ENCODE measurements around the gene RALBP1. TPM values are rescaled to one million over a fixed set of nuclear protein-coding genes. Genes with fewer than 3 reads are reported as not detected.

The RALBP1 gene
- total RNA-seq, 4 donors from 2014 or later, result 92.9 to 157 (median 131) TPM

DNA sequence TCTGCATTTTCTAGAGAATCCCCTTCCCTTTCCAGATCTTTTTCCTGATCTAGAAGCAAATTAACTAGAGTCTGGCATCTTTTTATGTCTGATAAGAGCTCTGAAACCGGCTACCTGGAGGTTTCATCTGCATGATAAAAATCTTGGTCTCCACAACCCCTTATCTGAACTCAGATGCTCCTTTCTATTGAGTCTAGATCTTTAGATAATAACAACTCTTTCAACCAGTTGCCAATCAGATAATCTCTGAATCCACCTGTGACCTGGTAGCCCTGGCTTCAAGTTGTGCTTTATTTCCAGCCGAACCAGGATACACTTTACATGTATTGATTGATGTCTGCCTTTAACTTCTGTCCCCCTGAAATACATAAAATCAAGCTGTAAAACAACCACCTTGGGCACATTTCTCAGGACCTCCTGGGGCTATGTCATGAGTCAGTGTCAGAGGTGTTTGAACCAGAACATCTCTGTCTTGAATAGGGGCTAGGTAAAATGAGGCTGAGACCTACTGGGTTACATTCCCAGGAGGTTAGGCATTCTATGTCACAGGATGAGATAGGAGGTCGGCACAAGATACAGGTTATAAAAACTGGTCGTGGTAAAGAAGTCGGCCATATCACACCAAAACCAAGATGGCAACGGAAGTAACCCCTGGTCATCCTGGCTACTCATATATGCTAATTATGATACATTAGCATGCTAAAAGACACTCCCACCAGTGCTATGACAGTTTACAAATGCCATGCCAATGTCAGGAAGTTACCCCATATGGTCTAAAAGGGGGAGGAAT is 20.8 kb downstream of the RALBP1 start:
- no peak overlapping the region for H3K4me3 ChIP-seq
- H3K27me3 ChIP-seq, result no peaks in the 10 kb centered on the region
- H3K9me3 ChIP-seq, result no peaks in the 10 kb centered on the region
- WGBS, 2 donors (ENCODE audit: low coverage in 1 of 2), result 85 to 100% methylated on average over 1 to 6 of the region's 6 CpGs
- H3K4me1 ChIP-seq, result peaks cover 0 to 16% (median 3%) of the 10 kb centered on the region in 3 donors
- TF ChIP-seq EP300 (IDR thresholded peaks at IDR 0.05) (no peak), POLR2A (IDR thresholded peaks at IDR 0.05) (no peak), POLR2AphosphoS5 (IDR thresholded peaks at IDR 0.05) (no peak), CTCF (IDR thresholded peaks at IDR 0.05) (no peak)
- no peak for ATAC-seq
- H3K27ac ChIP-seq, result no peak overlapping the region
- peaks cover 0 to 4% of the 10 kb centered on the region in 2 donors for H3K36me3 ChIP-seq

GRCh38 chr18:9506046-9506792 is 30.9 kb downstream of the RALBP1 start:
- peaks cover 0 to 27% (median 0%) of the 10 kb centered on the region in 3 donors for H3K4me1 ChIP-seq
- TF ChIP-seq POLR2AphosphoS5 (IDR thresholded peaks at IDR 0.05), result no peak
- no peak for TF ChIP-seq POLR2A (IDR thresholded peaks at IDR 0.05)
- TF ChIP-seq EP300 (IDR thresholded peaks at IDR 0.05), result no peak
- no peak for TF ChIP-seq CTCF (IDR thresholded peaks at IDR 0.05)
- no peak overlapping the region for H3K27ac ChIP-seq
- H3K36me3 ChIP-seq, result peaks cover 0 to 5% of the 10 kb centered on the region in 2 donors
- peaks cover 0 to 11% (median 0%) of the 10 kb centered on the region in 3 donors for H3K9me3 ChIP-seq
- ATAC-seq, result no peak
- H3K27me3 ChIP-seq, result no peaks in the 10 kb centered on the region
- H3K4me3 ChIP-seq, result no peak overlapping the region
- WGBS, 2 donors (ENCODE audit: low coverage in 1 of 2), result 76 to 82% methylated on average over 4 of the region's 4 CpGs

GRCh38 chr18:9507565-9508088 is 32.3 kb downstream of the RALBP1 start:
- Histone ChIP-seq H3K27ac (no peak overlapping the region), H3K4me1 (peaks cover 0 to 27% (median 0%) of the 10 kb centered on the region in 3 donors), H3K27me3 (no peaks in the 10 kb centered on the region), H3K36me3 (no peaks in the 10 kb centered on the region), H3K9me3 (peaks cover 0 to 8% (median 0%) of the 10 kb centered on the region in 3 donors), H3K4me3 (no peak overlapping the region)
- ATAC-seq, result no peak
- 58 to 64% methylated on average over 2 of the region's 2 CpGs for WGBS, 2 donors (ENCODE audit: low coverage in 1 of 2)
- TF ChIP-seq POLR2A (IDR thresholded peaks at IDR 0.05) (no peak), CTCF (IDR thresholded peaks at IDR 0.05) (no peak), EP300 (IDR thresholded peaks at IDR 0.05) (no peak), POLR2AphosphoS5 (IDR thresholded peaks at IDR 0.05) (no peak)

DNA sequence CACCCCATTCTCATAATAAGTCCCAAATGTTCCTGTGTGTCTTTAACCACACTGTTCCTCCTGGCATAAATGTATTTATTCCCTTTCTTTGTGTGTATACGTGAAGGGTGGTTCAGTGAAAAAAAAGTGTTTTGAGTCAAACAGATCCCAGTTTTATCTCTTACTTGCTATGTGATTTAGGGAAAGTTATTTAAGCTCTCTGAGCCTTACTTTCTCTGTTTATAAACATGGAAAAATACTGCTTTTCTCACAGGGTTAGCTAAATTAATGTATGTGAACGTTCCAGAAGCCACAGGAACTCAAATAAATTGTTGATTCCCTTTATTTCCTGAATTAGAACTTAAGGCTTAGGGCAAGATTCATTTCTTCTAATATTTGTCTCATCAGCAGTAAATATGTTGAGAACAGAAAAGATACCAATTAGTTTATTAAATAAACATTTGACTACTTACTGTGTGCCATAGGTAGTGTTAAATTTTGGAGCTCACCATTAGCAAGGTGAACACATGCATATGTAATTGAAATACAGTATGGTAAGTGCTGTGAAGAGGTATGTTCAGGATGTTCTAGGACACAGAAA is 33.2 kb downstream of the RALBP1 start:
- Histone ChIP-seq H3K4me1 (peaks cover 0 to 27% (median 0%) of the 10 kb centered on the region in 3 donors), H3K36me3 (peaks cover 0 to 7% of the 10 kb centered on the region in 2 donors), H3K27ac (no peak overlapping the region), H3K9me3 (no peaks in the 10 kb centered on the region), H3K27me3 (no peaks in the 10 kb centered on the region), H3K4me3 (no peak overlapping the region)
- no peak for ATAC-seq
- 33 to 46% methylated on average over 2 of the region's 2 CpGs for WGBS, 2 donors (ENCODE audit: low coverage in 1 of 2)
- no peak for TF ChIP-seq CTCF (IDR thresholded peaks at IDR 0.05)
- no peak for TF ChIP-seq POLR2AphosphoS5 (IDR thresholded peaks at IDR 0.05)
- TF ChIP-seq EP300 (IDR thresholded peaks at IDR 0.05), result no peak
- TF ChIP-seq POLR2A (IDR thresholded peaks at IDR 0.05), result no peak
